ENCODE results near the gene ACTR2.
"Not testable (repeated sequence)": the region's sequence is repeated elsewhere in the genome, so short reads cannot be mapped to it uniquely, and the experiment has no call there.

GRCh38 chr2:65317351-65317750, 89.7 kb downstream of the ACTR2 start:
- TF ChIP-seq, protein P1, sequence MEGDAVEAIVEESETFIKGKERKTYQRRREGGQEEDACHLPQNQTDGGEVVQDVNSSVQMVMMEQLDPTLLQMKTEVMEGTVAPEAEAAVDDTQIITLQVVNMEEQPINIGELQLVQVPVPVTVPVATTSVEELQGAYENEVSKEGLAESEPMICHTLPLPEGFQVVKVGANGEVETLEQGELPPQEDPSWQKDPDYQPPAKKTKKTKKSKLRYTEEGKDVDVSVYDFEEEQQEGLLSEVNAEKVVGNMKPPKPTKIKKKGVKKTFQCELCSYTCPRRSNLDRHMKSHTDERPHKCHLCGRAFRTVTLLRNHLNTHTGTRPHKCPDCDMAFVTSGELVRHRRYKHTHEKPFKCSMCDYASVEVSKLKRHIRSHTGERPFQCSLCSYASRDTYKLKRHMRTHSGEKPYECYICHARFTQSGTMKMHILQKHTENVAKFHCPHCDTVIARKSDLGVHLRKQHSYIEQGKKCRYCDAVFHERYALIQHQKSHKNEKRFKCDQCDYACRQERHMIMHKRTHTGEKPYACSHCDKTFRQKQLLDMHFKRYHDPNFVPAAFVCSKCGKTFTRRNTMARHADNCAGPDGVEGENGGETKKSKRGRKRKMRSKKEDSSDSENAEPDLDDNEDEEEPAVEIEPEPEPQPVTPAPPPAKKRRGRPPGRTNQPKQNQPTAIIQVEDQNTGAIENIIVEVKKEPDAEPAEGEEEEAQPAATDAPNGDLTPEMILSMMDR (IDR thresholded peaks at IDR 0.05; ENCODE audit: insufficient read depth, low read depth, low read length), result not testable (repeated sequence)
- TF ChIP-seq EZH2 (IDR thresholded peaks at IDR 0.05; ENCODE audit: insufficient read depth, low read length), result not testable (repeated sequence)
